Measurements from ENCODE around the gene IQCK.

IQCK gene

GRCh38 chr16:19804538-19805323 lies 86.7 kb downstream of the IQCK start:
- Histone ChIP-seq H3K4me2 (ENCODE audit: low read length) (peak overlapping the region; percentile 10), H3K27me3 (ENCODE audit: control insufficient read depth, insufficient read depth, low read length) (no peaks in the 10 kb centered on the region), H3K9ac (no peak overlapping the region), H3K4me3 (ENCODE audit: low read depth, low read length) (no peak overlapping the region), H3K27ac (peak overlapping the region; percentile 60), H2AFZ (no peak overlapping the region), H3K79me2 (no peaks in the 10 kb centered on the region), H3K36me3 (ENCODE audit: control insufficient read depth, insufficient read depth, low read length) (no peaks in the 10 kb centered on the region), H3K9me3 (ENCODE audit: control insufficient read depth, low read length) (no peaks in the 10 kb centered on the region), H3K4me1 (no peaks in the 10 kb centered on the region)
- TF ChIP-seq, protein P1, sequence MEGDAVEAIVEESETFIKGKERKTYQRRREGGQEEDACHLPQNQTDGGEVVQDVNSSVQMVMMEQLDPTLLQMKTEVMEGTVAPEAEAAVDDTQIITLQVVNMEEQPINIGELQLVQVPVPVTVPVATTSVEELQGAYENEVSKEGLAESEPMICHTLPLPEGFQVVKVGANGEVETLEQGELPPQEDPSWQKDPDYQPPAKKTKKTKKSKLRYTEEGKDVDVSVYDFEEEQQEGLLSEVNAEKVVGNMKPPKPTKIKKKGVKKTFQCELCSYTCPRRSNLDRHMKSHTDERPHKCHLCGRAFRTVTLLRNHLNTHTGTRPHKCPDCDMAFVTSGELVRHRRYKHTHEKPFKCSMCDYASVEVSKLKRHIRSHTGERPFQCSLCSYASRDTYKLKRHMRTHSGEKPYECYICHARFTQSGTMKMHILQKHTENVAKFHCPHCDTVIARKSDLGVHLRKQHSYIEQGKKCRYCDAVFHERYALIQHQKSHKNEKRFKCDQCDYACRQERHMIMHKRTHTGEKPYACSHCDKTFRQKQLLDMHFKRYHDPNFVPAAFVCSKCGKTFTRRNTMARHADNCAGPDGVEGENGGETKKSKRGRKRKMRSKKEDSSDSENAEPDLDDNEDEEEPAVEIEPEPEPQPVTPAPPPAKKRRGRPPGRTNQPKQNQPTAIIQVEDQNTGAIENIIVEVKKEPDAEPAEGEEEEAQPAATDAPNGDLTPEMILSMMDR (IDR thresholded peaks at IDR 0.05) = no peak

DNA sequence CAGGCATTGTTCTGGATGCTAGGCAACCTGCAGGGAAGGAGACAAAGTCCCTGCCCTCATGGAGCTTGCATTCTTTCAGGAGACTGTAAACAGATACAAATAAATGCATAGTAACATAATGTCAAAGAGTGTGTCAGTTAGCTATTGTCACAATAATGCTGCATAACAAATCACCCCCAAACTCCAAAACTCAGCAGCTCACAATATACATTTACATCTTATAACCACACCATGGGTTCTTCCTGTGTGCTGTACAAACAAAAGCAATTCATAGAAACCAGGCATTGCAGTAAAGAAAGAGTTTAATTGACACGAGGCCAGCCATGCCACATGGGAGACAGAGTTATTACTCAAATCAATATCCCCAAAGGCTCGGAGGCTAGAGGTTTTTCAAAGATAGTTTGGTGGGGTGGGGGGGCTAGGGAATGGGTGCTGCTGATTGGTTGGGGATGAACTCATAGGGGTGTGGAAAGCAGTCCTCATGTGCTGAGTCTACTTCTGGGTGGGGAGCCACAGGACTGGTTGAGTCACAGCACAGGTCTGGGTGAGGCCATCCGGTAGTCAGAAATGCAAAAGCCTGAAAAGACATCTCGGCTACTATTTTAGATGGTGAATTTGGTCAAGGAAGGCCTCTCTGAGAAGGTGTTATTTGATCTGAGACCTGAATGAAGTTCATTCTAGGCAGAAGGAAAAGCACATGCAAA lies 87.5 kb downstream of the IQCK start:
- Histone ChIP-seq H3K36me3 (ENCODE audit: control insufficient read depth, insufficient read depth, low read length) (no peaks in the 10 kb centered on the region), H3K9ac (no peak overlapping the region), H3K27ac (no peak overlapping the region), H3K79me2 (no peaks in the 10 kb centered on the region), H3K27me3 (ENCODE audit: control insufficient read depth, insufficient read depth, low read length) (no peaks in the 10 kb centered on the region), H3K4me2 (ENCODE audit: low read length) (no peak overlapping the region), H3K4me3 (ENCODE audit: low read depth, low read length) (no peak overlapping the region), H2AFZ (no peak overlapping the region), H3K4me1 (no peaks in the 10 kb centered on the region), H3K9me3 (ENCODE audit: control insufficient read depth, low read length) (no peaks in the 10 kb centered on the region)
- TF ChIP-seq, protein P1 (IDR thresholded peaks at IDR 0.05) = no peak

DNA sequence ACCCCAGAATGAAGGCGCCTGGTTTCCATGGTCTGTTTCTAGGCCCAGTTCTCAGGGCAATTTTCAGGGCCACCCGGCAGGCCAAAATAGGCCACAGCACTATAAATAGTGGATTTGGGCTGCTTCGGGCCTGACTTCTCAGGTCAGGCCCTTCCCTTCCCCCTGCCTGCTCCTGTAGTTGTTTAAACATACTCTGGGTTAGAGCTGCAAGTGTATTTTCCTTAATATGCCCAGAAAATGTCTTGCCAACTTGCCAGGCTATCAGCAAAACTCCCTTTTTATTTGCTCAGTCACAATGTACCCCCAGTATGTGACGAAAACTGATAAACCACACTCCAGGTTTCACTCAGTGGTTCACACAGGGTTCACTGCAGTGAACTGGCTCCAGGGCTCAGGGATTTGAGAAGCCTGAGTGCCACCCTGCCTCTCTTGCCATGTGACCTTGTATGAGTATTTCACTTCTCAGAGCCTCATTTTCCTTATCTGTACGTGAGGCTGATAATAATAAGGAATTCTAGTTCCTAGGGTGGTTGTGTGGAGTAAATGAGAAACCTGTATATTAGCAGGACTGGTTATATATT lies 90.1 kb downstream of the IQCK start:
- Histone ChIP-seq H3K4me3 (ENCODE audit: low read depth, low read length) (no peak overlapping the region), H3K79me2 (no peaks in the 10 kb centered on the region), H3K4me1 (no peaks in the 10 kb centered on the region), H3K27ac (no peak overlapping the region), H2AFZ (no peak overlapping the region), H3K27me3 (ENCODE audit: control insufficient read depth, insufficient read depth, low read length) (no peaks in the 10 kb centered on the region), H3K9me3 (ENCODE audit: control insufficient read depth, low read length) (no peaks in the 10 kb centered on the region), H3K36me3 (ENCODE audit: control insufficient read depth, insufficient read depth, low read length) (no peaks in the 10 kb centered on the region), H3K9ac (no peak overlapping the region), H3K4me2 (ENCODE audit: low read length) (no peak overlapping the region)
- TF ChIP-seq, protein P1 (IDR thresholded peaks at IDR 0.05) = no peak

DNA sequence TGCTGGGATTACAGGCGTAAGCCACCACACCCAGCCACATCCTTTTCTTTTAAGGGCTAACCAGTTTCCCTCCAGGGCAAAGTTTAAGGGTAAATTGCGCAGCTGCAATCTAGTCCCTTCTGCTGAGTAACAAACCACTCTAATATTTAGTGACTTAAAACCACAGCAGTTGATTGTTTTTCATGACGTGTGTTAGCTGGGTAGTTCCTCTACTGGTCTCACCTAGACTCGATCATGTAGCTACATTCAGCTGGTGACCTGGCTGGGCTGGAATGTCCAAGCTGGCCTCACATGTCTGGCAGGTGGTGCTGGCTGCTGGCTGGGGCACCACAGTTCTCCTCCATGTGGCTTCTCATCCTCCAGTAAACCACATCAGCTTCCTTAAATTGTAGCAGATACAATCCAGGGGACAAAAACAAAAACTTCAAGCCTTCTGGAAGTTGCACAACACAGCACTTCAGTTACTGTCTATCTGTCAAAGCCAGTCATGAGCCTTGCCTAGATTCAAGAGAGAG lies 91.1 kb downstream of the IQCK start:
- no peak overlapping the region for H3K27ac ChIP-seq
- H2AFZ ChIP-seq = no peak overlapping the region
- H3K9ac ChIP-seq = no peak overlapping the region
- no peak overlapping the region for H3K4me2 ChIP-seq (ENCODE audit: low read length)
- TF ChIP-seq, protein P1 (IDR thresholded peaks at IDR 0.05) = no peak
- H3K4me1 ChIP-seq = no peaks in the 10 kb centered on the region
- H3K27me3 ChIP-seq (ENCODE audit: control insufficient read depth, insufficient read depth, low read length) = no peaks in the 10 kb centered on the region
- no peak overlapping the region for H3K4me3 ChIP-seq (ENCODE audit: low read depth, low read length)
- no peaks in the 10 kb centered on the region for H3K9me3 ChIP-seq (ENCODE audit: control insufficient read depth, low read length)
- no peaks in the 10 kb centered on the region for H3K36me3 ChIP-seq (ENCODE audit: control insufficient read depth, insufficient read depth, low read length)
- no peaks in the 10 kb centered on the region for H3K79me2 ChIP-seq
